Chondrocyte (in vitro differentiated cells): ENCODE results near the gene MLIP. TPM values are rescaled to one million over a fixed set of nuclear protein-coding genes. Genes with fewer than 3 reads are reported as not detected.
"Not testable (repeated sequence)": the region's sequence is repeated elsewhere in the genome, so short reads cannot be mapped to it uniquely, and the experiment has no call there.

Experiments
- DNase-seq: peaks from one replicate; pipeline ENCODE4 v3.0.0; 2021; ENCODE audit warnings: mixed read lengths, low spot score
- H3K27ac Mint-ChIP-seq: one replicate; pipeline ENCODE4 v1.8.0; 2021; ENCODE audit warnings: mild to moderate bottlenecking, moderate library complexity, mixed read lengths; ENCODE audit not compliant: unreplicated experiment
- H3K27me3 Mint-ChIP-seq: 2 replicates; pipeline ENCODE4 v1.8.0; 2021; ENCODE audit warnings: low read depth, mixed read lengths
- H3K36me3 Mint-ChIP-seq: 2 replicates; pipeline ENCODE4 v1.8.0; 2021; ENCODE audit warnings: low read depth, mixed read lengths
- H3K4me1 Mint-ChIP-seq: 2 replicates; pipeline ENCODE4 v1.8.0; 2021; ENCODE audit warnings: low read depth, mild to moderate bottlenecking, mixed read lengths
- H3K4me3 Mint-ChIP-seq: one replicate; pipeline ENCODE4 v1.8.0; 2021; ENCODE audit warnings: mild to moderate bottlenecking, moderate library complexity, mixed read lengths; ENCODE audit not compliant: unreplicated experiment
- H3K9me3 Mint-ChIP-seq: 2 replicates; pipeline ENCODE4 v1.8.0; 2021; ENCODE audit warnings: low read depth, mixed read lengths
- CTCF ChIP-seq: fragments of 200-600 bp; sonication (generic); IDR thresholded peaks from 2 replicates; pipeline ENCODE4 v1.5.0; 2021; ENCODE audit warnings: antibody characterized with exemption, mild to moderate bottlenecking, moderate library complexity
- total RNA-seq: library from RNA; stranded (reverse); gene quantifications from 3 replicates; pipeline ENCODE4 v1.2.1, GENCODE V29; 2021

MLIP gene
- total RNA-seq, 1 donor from 2014 or later: not detected

DNA sequence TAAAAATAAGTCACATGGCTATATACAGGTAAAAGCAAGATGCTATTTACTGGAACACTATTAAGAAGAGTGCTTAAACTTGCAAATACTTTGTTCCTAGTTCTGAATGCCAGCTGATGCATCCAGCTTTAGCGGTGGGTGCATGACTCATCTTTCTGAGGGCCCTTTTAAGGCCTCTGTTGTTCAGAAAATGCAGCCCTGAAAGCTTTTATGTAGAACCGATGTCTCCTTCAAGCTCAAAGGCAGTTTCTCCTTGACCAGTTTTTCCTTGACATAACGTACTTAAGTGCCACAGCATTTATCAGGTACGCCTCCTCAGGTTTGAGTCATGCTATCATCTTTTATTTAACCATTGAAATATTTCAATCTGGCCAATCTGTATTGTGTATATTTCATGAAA lies 82.8 kb downstream of the MLIP start:
- peaks cover 2% of the 10 kb centered on the region for H3K36me3 Mint-ChIP-seq

DNA sequence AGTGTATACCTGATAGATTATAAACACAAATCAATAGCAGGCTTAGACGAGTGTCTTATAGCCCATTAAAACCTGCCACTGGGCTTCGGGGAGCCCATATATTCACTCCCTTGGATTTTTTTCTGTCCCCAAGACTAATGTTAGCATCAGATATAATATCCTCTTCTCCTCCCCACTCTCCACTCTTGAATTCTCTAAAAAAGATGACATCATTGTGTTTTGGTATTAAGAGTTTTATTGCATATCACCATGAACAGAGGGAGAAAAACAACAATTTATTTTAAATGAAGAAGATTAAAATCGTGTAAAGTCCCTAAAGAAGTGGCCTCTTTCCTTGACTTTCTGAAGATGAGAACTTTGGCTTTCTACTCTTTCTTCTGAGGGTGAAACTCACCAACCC lies 84.4 kb downstream of the MLIP start:
- H3K36me3 Mint-ChIP-seq: peaks cover 2% of the 10 kb centered on the region
- H3K27me3 Mint-ChIP-seq: no peaks in the 10 kb centered on the region
- peaks cover 4% of the 10 kb centered on the region for H3K9me3 Mint-ChIP-seq
- no peak for DNase-seq
- peaks cover 21% of the 10 kb centered on the region for H3K4me1 Mint-ChIP-seq
- no peak overlapping the region for H3K27ac Mint-ChIP-seq
- no peak overlapping the region for H3K4me3 Mint-ChIP-seq
- no peak for TF ChIP-seq CTCF

More for the DNA sequence above, 82.8 kb downstream of the MLIP start:
- DNase-seq: no peak
- Mint-ChIP-seq H3K27me3 (no peaks in the 10 kb centered on the region), H3K4me1 (peaks cover 22% of the 10 kb centered on the region), H3K4me3 (no peak overlapping the region), H3K27ac (no peak overlapping the region), H3K9me3 (no peaks in the 10 kb centered on the region)
- no peak for TF ChIP-seq CTCF

DNA sequence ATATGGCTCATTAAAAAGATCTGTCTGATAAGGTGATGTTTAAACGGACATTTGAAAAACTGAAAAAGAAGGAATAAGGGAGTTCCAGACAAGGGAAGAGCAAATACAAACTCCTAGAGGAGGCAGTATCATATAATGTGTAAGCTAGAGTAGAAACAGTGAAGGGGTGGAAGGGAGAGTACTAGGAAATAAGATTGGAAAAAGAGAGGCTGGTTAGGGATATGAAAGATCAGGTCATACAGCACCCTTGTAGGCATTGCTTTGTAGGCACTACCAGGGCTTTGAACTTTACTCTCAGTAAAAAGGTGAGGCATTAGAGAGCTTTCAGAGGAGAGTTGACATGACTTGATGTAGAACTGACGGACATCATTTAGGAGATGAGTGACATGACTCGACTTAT lies 85.7 kb downstream of the MLIP start:
- no peak for TF ChIP-seq CTCF
- Mint-ChIP-seq H3K9me3 (peaks cover 4% of the 10 kb centered on the region), H3K4me1 (peaks cover 17% of the 10 kb centered on the region), H3K27me3 (no peaks in the 10 kb centered on the region), H3K27ac (no peak overlapping the region), H3K36me3 (peaks cover 2% of the 10 kb centered on the region), H3K4me3 (no peak overlapping the region)
- no peak for DNase-seq

DNA sequence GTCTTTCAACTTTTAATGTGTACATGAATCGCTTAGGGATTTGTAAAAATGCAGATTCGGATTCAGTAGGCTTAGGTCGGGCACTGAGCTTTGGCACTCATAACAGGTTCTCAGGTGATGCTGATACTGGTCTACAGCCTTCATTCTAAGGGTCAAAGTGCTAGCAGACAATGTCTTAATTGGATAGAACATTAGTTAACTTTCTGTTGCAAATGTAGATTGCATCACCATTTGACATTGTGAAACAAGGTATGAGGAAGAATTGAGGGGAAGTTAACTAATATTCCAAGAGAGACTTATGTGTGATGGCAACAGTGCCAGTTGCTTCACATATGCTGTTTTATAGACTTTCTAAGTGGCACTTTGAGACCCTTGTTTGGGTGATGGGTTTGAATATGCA lies 86.9 kb downstream of the MLIP start:
- Mint-ChIP-seq H3K36me3 (peaks cover 2% of the 10 kb centered on the region), H3K9me3 (peaks cover 4% of the 10 kb centered on the region), H3K27me3 (no peaks in the 10 kb centered on the region), H3K4me3 (no peak overlapping the region), H3K27ac (no peak overlapping the region), H3K4me1 (peaks cover 13% of the 10 kb centered on the region)
- no peak for DNase-seq
- TF ChIP-seq CTCF: no peak

DNA sequence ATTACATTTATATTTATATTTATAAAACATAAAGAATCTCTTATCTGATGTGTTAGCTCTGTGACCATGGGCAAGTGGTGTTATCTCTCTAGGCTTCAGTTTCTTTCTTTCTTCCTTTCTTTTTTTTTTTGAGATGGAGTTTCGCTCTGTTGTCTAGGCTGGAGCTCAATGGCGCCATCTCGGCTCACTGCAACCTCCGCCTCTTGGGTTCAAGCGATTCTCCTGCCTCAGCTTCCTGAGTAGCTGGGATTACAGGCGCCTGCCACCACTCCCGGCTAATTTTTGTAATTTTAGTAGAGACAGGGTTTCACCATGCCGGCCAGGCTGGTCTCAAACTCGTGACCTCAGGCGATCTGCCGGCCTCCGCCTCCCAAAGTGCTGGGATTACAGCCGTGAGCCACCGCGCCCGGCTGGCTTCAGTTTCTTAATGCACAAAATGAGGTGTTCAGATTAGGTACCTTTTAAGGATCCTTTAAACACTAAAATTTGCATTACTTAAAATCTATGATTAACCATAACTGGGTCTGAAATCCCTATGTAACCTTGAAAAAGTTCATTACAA lies 92.3 kb downstream of the MLIP start:
- H3K9me3 Mint-ChIP-seq, H3K27ac Mint-ChIP-seq, H3K4me3 Mint-ChIP-seq, DNase-seq, H3K4me1 Mint-ChIP-seq, H3K36me3 Mint-ChIP-seq, H3K27me3 Mint-ChIP-seq: not testable (repeated sequence)

- no peak overlapping the region for H3K4me3 Mint-ChIP-seq
- H3K27ac Mint-ChIP-seq: no peak overlapping the region
- DNase-seq: no peak
- no peaks in the 10 kb centered on the region for H3K4me1 Mint-ChIP-seq
- TF ChIP-seq CTCF: no peak
- no peaks in the 10 kb centered on the region for H3K36me3 Mint-ChIP-seq
- H3K27me3 Mint-ChIP-seq: peaks cover 3% of the 10 kb centered on the region
- no peaks in the 10 kb centered on the region for H3K9me3 Mint-ChIP-seq
Observed at GRCh38 chr6:54204921-54205591, 93.8 kb downstream of the MLIP start.
